ENCODE measurements around the gene SCYL2.
A peak's percentile ranks its signal among the peaks of the same experiment; 100 is the strongest.
"Not testable (repeated sequence)": the region's sequence is repeated elsewhere in the genome, so short reads cannot be mapped to it uniquely, and the experiment has no call there.

SCYL2 gene

DNA sequence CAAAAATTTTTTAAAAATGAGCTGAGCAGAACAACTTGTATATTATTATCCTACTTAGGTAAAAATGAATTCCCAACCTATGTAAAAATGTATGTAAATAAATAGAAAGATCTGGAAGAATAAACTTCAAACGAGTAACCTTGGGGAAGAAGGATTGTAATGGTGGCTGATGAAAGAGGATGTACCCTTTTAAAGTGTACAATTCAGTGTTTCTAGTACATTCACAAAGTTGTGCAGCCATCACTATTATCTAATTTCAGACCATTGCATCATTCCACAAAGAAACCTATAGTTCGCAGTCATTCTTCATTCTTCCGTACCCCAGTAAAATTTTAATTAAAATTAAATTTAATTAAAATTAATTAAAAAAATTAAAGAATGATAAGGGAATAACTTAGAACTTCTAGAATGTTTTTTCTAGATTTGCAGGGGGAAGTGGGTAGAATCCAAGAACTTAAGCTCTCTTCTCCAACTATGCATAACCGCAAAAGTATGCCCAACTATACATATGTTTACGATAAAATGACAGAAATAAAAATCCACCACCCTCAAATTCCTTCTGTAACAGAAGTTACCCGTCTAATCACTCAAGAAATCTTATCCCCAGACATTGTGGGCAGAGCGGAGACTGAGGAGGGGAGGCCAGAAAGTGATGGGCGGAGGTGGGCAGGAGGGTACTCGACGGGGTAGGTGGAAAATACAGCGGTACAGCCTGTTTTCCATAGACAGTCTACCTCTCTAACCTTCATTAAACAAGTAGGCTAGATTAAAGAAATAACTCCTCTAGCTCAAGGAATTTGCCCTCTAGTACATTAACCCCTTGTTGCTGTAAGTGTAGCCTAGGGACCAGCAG is 1.0 kb upstream of the SCYL2 start:
- no peak for DNase-seq (ENCODE audit: low read depth)

DNA sequence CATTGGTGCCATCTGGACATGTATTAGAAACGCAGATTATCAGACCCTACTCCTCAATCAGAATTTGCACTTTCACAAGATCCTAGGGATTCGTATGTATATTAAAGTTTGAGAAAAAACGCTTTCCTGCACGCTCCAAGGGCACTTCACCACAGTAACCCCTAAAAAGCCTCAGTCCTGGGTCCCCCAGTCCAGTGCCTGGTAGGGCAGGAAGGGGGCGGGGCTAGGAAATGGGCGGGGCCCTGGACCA is 467 bp upstream of the SCYL2 start:
- DNase-seq (ENCODE audit: low read depth), result peak; percentile 83

DNA sequence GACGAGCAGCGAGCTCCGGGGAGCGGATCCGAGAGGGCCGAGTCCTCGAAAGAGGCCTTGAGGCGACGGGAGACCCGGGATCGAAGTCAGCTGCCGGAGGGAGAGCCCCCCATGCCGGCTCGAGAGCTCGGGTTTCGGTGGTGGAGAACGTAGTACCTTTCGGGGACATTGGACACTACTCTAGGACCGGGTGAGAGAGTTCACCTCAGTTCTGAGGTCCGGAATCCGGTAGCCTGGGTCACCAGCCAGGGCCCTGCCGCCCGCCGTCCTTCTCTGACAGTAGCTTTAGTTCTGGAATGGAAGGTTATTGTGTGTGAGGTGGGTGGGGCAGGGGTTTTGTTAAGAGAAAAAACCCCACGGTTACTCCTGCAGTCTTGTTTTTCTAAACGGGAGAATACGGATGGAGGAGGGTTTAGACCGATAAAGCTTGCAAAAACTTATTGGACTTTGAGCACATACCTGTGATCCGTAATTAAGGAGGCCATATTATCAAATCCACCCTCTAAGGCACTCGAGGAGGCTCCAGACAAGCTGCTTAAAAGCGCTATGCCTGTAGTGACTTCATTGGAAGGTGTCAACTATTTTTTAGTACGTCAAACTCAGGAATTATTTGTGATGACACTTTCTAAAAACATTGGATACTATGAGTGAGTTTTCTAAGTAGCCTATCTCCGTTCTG is 765 bp downstream of the SCYL2 start:
- peak; percentile 7 for DNase-seq (ENCODE audit: low read depth)

DNA sequence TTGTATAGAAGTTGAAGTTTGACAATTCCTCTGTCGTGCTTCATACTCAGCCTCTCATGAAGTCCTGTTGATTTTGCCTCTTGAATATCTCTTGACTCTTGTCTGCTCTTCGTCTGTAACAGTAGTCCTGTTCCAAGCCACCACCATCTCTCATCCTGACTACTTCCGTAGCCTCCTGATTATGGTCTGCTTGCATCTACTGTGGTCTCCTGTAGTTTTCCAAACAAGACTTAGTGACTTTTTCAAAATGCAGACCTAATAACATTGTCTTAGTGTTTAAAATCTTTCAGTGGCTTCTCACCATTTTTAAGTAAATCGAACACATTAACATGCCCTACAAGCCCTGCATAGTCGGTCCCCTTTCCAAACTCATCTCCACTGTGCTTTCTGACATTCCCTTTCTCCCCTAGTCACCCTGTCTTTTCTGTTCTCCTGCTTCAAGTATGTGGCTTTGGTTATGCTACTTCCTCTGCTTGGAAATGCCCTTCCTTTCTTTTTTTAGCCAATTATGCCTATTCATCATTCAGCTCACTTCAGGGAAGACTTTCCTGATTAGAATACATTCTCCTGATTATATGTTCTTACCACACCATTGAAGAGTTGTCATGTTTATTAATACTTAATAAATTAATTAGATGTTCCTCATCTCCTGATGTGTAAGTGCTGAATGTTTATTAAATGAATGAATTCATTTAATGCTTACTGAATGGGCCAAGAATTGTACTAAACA is 2.0 kb downstream of the SCYL2 start:
- DNase-seq (ENCODE audit: low read depth), result no peak

DNA sequence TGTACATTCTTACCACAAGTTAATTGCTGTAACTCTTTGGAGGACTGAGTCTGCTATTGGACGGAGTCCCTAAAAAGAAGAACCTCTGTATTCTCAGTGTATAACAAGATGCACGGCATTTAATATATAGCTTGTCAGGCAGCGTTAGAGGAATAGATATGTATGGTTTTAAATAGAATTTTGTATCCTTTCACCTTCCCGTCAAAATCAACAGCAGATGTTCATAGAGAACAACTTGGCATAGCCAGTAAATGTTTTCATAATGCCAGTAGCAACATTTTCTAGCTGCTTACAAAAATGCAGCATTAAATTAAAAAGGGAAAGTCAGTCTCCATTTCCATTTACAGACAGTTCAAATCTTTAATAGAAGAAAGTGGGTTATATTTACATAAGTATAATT is 6.8 kb downstream of the SCYL2 start:
- no peak for DNase-seq (ENCODE audit: low read depth)

DNA sequence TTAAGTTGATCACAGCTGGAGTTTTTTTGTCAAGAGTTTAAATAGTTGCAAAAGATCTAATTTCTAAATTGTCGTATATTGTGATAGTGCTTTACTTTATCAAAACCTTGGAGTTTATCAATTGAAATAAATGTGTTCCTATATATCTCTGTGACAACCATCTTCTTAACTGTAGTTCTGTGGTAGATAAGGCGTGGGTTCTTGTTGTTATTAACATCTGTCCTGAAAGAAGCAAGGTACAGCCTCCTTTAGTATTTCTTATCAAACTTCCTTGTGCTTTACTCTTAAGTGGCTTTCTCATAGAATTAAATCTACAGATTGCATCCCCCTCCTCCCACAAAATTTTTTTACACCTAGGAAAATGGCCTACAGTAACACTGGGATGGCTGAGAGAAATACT is 7.3 kb downstream of the SCYL2 start:
- no peak for DNase-seq (ENCODE audit: low read depth)

DNA sequence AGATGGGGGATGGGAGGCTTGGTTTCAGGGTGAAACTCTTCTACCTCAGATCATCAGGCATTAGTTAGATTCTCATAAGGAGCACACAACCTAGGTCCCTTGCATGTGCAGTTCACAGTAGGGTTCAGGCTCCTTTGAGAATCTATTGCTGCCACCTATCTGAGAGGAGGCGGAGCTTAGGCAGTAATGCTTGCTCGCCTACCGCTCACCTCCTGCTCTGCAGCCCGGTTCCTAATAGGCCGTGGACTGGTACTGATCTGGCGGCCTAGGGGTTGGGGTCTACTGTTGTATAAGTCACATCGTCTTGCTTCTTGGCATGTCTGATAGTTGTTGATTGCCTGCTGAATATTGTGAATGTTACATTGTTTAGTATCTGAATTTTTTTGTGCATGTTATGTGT is 12.2 kb downstream of the SCYL2 start:
- DNase-seq (ENCODE audit: low read depth), result no peak

DNA sequence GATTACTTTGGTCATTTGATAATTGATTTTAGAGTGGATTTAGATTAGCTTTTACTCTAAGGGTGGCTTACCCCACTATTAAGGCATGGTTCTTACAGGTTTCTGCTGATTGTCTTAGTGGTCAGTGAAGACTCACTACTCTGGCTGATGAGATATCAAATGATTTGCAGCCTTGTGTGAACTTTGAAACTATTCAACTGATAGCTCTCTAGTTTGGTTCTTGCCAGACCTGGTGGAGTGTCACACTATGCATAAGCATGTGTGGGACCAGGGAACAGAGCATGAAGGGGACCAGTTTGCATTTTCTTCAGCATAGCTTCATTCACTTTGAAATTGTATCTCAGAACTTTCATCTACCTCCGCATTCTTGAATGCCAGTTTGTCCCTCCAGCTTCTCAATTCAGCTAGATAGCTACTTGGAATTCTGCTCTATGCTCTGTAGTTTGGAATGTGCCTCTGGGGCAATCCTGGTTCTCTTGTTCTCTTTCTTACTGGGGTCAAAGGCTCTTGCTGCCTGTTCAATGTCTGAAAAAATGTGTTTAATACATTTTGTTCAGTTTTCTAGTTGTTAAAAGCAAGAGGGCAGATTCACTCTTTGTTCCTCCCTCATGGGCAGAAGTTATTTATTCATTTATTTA is 12.7 kb downstream of the SCYL2 start:
- DNase-seq (ENCODE audit: low read depth), result no peak

DNA sequence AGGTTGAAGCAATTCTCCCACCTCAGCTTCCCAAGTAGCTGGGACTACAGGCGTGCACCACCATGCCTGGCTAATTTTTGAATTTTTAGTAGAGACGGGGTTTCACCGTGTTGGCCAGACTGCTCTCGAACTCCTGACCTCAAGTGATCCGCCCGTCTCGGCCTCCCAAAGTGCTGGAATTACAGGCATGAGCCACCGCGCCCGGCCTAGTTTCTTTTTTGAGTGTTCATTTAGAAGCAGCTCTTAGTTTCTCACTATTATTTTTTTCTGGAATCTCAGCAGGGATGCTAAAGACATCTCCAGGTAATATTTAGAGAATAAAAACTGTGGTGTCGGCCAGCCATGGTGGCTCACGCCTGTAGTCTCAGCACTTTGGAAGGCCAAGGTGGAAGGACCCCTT is 17.6 kb downstream of the SCYL2 start:
- not testable (repeated sequence) for DNase-seq (ENCODE audit: low read depth)

DNA sequence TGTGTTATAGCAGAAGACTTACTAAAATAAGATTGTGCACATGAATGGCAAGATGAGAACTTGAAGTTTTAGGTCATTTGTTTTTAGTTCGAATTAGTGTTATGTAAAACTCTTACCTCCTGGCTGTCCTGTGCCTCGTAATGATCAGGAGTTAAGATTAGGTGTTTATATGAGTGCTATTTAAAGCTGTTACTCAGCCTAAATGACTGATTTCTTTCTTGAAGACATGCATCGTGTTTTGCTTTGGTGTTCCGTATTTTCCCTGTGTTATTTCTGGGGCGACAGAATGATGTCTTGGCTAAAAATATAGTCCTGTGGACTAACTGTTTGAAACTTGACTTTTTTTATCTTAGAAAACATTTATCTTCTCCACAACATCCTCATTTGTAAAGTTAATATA is 22.1 kb downstream of the SCYL2 start:
- DNase-seq (ENCODE audit: low read depth), result no peak

DNA sequence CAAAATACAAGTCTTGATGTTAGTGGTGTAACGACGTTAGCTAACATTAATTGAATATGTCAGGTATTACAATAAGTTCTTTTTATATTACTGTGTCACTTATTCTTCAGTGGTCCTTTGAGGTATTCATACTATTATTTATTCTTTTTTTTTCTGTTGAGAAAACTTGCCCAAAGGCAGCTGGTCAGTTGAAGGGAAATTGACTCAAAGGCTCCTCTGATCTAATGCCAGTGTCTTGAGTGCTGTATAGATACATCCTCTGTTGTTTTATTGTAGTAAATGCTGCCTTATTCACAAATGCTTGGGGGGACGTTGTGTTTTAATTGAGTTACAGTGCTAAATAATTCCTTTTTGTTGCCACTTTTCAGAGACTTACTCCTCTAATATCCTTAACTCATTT is 23.0 kb downstream of the SCYL2 start:
- no peak for DNase-seq (ENCODE audit: low read depth)

DNA sequence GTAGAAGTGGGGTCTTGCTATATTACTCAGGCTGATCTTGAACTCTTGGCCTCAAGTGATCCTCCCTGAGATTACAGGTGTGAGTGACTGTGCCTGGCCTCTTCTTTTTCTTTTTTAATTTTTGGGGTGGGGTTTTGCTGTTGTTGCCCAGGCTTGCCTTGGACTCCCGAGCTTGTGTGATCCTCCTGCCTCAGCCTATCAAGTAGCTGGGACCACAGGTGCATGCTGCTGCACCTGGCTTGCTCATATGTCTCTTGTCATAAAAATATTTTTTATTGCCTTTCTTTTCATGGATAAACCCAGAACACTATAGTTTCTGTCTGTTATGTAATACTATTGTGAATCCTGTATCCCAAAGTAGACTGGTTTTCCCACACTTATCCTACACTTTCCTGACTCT is 26.0 kb downstream of the SCYL2 start:
- DNase-seq (ENCODE audit: low read depth), result no peak

DNA sequence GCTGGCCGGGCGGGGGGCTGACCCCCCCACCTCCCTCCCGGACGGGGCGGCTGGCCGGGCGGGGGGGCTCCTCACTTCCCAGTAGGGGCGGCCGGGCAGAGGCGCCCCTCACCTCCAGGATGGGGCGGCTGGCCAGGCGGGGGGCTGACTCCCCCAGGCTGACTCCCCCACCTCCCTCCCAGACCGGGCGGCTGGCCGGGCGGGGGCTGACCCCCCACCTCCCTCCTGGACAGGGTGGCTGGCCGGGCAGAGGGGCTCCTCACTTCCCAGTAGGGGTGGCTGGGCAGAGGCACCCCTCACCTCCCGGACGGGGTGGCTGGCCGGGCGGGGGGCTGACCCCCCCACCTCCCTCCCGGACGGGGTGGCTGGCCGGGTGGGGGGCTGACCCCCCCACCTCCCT is 27.4 kb downstream of the SCYL2 start:
- DNase-seq (ENCODE audit: low read depth), result not testable (repeated sequence)

DNA sequence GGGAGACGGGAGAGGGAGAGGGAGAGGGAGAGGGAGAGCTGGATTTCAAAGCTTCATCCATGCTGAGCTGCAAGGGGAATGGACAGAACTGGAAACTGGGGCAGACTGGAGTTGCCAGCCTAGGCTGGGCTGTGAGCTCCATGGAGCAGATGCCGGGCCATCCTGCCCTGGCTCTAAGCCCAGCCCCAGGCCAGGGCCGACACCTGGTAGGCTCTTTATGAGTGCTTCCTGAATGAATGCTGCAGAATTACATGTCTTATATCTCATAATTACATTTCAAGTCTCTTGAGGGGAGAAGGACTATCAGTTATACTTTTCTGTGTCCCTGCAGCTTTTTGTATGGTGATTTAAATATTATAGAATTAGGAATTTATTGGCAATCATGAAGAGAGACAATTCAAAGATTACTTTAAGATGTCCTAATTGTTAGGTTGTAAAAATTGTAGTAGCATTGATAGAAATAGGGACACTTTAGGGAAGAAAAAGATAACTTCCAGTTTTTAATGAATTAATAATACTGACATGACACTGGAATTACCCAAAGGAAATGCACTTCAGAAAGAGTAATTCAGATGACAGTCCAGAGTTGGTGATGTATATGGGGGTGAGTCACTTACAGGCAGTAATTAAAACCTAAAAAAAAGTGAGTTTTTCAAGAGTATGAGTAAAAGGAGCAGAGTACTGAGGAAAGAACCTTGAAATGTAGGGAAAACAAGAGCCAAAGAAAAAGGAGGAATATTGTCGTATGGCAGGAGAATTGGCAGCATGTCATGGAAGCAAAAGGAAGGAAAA is 29.0 kb downstream of the SCYL2 start:
- DNase-seq (ENCODE audit: low read depth), result no peak

DNA sequence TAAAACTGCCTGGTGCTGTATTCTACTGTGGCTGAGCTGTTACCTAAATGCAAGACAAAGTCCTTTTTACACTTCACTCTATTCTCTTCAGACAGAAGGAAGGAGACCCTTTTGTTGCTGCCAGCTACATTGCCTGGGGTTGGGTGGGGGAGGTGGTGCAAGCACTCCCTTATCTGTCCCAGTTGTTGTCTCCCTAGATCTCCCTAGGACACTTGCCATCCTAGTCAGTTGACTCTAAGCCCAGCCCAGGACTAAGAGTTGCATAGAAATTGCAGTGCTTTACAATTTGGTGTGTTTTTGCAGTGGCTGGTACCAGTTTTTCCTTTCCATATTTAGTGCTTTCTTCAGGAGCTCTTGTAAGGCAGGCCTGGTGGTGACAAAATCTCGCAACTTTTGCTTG is 35.1 kb downstream of the SCYL2 start:
- no peak for DNase-seq (ENCODE audit: low read depth)

DNA sequence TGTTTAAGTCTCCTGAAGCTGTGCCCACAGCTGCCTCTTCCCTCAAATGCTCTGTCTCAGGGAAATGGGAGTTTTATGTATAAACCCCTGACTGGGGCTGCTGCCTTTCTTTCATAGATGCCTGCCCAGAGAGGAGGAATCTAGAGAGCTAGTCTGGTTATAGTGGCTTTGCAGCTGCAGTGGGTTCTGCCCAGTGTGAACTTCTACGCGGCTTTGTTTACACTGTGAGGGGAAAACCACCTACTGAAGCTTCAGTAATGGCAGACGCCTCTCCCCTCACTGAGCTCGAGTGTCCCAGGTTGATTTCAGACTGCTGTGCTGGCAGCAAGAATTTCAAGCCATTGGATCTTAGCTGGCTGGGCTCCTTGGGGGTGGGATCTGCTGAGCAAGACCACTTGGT is 36.9 kb downstream of the SCYL2 start:
- DNase-seq (ENCODE audit: low read depth), result no peak

DNA sequence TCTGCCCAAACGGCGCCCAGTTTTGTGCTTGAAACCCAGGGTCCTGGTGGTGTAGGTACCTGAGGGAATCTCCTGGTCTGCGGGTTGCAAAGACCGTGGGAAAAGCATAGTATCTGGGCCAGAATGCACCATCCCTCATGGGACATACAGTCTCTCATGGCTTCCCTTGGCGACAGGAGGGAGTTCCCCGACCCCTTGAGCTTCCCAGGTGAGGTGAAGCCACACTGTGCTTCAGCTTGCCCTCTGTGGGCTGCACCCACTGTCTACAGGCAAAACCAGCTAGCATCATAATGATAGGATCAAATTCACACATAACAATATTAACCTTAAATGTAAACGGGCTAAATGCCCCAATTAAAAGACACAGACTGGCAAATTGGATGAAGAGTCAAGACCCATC is 37.4 kb downstream of the SCYL2 start:
- DNase-seq (ENCODE audit: low read depth), result not testable (repeated sequence)

DNA sequence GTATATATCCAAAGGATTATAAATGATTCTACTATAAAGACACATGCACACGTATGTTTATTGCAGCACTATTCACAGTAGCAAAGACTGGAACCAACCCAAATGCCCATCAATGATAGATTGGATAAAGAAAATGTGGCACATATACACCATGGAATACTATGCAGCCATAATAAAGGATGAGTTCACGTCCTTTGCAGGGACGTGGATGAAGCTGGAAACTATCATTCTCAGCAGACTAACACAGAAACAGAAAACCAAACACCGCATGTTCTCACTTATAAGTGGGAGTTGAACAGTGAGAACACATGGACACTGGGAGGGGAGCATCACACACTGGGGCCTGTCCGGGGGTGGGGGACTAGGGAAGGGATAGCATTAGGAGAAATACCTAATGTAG is 41.2 kb downstream of the SCYL2 start:
- DNase-seq (ENCODE audit: low read depth), result not testable (repeated sequence)

DNA sequence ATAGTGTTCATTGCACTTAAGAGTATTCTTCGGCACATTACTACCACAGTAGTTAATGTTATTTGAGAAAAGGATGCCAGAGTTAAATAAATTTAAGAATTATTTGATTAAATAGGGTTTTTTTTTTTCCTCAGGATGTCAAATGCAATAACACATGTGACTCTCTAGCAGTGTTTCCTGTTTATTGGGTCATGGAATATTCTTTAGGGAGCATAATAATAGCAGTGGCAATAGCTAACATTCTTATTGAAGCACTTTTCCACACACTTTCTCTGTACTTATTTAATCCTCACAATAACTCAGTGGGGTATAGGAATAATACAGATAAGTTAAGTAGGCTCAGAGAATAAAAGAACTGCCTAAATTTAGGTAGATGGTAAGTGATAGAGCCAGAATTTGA is 44.3 kb downstream of the SCYL2 start:
- no peak for DNase-seq (ENCODE audit: low read depth)

DNA sequence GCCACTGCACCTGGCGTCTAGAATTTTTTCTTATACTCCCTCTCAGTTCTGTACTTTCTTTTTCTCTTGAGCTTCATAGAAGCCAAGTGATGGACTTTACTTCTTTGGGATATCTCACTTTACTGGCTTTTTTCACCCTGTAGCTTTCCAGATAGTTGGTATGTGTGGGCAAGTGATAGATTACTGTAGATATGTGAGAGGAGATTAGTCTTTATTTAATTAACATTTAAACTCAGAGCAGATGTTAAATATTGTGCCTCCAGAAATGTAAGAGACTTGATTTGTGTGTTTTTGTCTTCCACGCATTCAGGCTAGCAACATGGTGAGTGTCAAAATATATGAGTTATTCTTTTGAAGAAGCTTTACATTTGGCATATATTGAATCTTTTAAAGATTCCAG is 50.4 kb downstream of the SCYL2 start:
- DNase-seq (ENCODE audit: low read depth), result no peak

DNA sequence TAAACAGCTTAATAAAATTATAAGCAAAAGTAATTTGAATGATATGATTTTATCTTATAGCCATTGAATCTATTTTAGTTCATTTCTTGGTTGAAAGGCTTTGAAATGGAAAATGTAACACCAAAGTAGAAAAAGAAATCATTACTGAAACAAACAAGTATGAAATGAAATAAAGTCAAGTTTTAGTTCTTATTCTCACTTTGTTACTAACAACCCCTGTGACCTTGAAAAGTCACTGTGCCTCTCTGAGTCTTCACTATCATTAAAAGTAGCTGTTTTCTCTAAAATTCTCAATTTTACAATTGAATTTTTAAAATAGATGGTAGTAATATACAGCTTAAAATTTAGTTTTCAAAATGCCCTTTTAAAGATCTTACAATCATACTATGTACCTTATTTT is 57.5 kb downstream of the SCYL2 start:
- DNase-seq (ENCODE audit: low read depth), result no peak

DNA sequence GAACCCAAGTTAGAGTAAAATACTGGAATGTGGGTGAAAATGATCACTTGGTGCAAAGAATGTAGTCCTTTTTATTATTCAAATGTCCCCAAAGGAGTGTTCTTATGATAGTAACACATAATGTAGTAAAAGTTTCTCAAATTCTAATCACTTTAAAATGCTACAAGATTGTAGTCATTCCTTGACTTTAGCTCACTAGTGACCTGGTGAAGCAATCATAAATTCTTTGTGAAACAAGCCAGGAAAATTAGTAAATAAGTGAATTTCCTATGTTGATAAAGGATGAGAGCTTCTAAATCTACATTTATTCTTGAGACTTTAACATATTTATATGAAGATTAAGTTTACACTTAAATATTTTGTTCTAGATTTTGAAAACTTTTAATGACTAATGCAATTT is 59.2 kb downstream of the SCYL2 start:
- DNase-seq (ENCODE audit: low read depth), result no peak
